Measurements from ENCODE around the gene RRAS.

The RRAS gene

GRCh38 chr19:49654581-49654980 lies 14.6 kb upstream of the RRAS start:
- TF ChIP-seq, protein P1, sequence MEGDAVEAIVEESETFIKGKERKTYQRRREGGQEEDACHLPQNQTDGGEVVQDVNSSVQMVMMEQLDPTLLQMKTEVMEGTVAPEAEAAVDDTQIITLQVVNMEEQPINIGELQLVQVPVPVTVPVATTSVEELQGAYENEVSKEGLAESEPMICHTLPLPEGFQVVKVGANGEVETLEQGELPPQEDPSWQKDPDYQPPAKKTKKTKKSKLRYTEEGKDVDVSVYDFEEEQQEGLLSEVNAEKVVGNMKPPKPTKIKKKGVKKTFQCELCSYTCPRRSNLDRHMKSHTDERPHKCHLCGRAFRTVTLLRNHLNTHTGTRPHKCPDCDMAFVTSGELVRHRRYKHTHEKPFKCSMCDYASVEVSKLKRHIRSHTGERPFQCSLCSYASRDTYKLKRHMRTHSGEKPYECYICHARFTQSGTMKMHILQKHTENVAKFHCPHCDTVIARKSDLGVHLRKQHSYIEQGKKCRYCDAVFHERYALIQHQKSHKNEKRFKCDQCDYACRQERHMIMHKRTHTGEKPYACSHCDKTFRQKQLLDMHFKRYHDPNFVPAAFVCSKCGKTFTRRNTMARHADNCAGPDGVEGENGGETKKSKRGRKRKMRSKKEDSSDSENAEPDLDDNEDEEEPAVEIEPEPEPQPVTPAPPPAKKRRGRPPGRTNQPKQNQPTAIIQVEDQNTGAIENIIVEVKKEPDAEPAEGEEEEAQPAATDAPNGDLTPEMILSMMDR (IDR thresholded peaks at IDR 0.05; ENCODE audit: low read depth, low read length, missing control alignments), result no peak
- no peak for DNase-seq (ENCODE audit: extremely low read depth, low read depth)
- no peak overlapping the region for H3K4me3 ChIP-seq (replicated peaks; ENCODE audit: low read depth, low read length)

DNA sequence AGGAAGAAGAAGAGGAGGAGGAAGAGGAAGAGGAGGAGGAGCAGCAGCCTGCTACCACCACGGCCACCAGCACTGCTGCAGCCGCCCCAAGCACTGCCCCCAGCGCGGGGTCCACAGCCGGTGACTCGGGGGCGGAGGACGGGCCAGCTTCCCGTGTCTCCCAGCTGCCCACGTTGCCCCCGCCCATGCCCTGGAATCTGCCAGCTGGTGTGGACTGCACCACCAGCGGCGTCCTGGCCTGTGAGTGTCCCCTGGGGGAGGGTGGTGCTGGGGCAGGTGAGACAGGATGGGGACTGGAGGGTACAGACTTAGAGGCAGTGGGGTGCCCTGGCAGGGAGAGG lies 13.5 kb upstream of the RRAS start:
- TF ChIP-seq, protein P1 (IDR thresholded peaks at IDR 0.05; ENCODE audit: low read depth, low read length, missing control alignments), result no peak
- H3K4me3 ChIP-seq (replicated peaks; ENCODE audit: low read depth, low read length), result no peak overlapping the region
- DNase-seq (ENCODE audit: extremely low read depth, low read depth), result no peak

GRCh38 chr19:49652551-49653465 lies 12.9 kb upstream of the RRAS start:
- H3K4me3 ChIP-seq (replicated peaks; ENCODE audit: low read depth, low read length), result no peak overlapping the region
- DNase-seq (ENCODE audit: extremely low read depth, low read depth), result no peak
- TF ChIP-seq, protein P1 (IDR thresholded peaks at IDR 0.05; ENCODE audit: low read depth, low read length, missing control alignments), result no peak

GRCh38 chr19:49651820-49652550 lies 12.0 kb upstream of the RRAS start:
- no peak overlapping the region for H3K4me3 ChIP-seq (replicated peaks; ENCODE audit: low read depth, low read length)
- no peak for DNase-seq (ENCODE audit: extremely low read depth, low read depth)
- TF ChIP-seq, protein P1 (IDR thresholded peaks at IDR 0.05; ENCODE audit: low read depth, low read length, missing control alignments), result no peak

- H3K4me3 ChIP-seq (replicated peaks; ENCODE audit: low read depth, low read length), result no peak overlapping the region
- TF ChIP-seq, protein P1 (IDR thresholded peaks at IDR 0.05; ENCODE audit: low read depth, low read length, missing control alignments), result no peak
- DNase-seq (ENCODE audit: extremely low read depth, low read depth), result no peak
Observed at GRCh38 chr19:49651029-49651819, 11.3 kb upstream of the RRAS start.

GRCh38 chr19:49646586-49646985 lies 6.6 kb upstream of the RRAS start:
- no peak overlapping the region for H3K4me3 ChIP-seq (replicated peaks; ENCODE audit: low read depth, low read length)
- DNase-seq (ENCODE audit: extremely low read depth, low read depth), result no peak
- TF ChIP-seq, protein P1 (IDR thresholded peaks at IDR 0.05; ENCODE audit: low read depth, low read length, missing control alignments), result no peak

Measured in HFF-Myc (cell line).